ENCODE measurements around the gene TNFSF9. TPM values are rescaled to one million over a fixed set of nuclear protein-coding genes. Genes with fewer than 3 reads are reported as not detected.

Gene TNFSF9
- polyA plus RNA-seq, 3 donors: 0.26 to 0.42 (median 0.36) TPM

Other genes starting within 250 kb of the TNFSF9 start
- gene ACER1, start 197.4 kb upstream of the TNFSF9 start, polyA plus RNA-seq (ENCODE audit: insufficient read length in 3 of 3): under 1 TPM in 2 of 3 donors, not detected in 1; 0.17 to 0.23 TPM
- 10 to 100 TPM; 53.5 to 71.0 (median 63.9) TPM for gene CLPP, start 169.5 kb upstream of the TNFSF9 start, polyA plus RNA-seq (ENCODE audit: insufficient read length in 3 of 3)
- 10 to 100 TPM; 35.2 to 72.2 (median 70.4) TPM for gene ALKBH7, start 158.2 kb upstream of the TNFSF9 start, polyA plus RNA-seq (ENCODE audit: insufficient read length in 3 of 3)
- 1 to 10 TPM; 2.7 to 2.9 (median 2.8) TPM for gene PSPN, start 155.1 kb upstream of the TNFSF9 start, polyA plus RNA-seq (ENCODE audit: insufficient read length in 3 of 3)
- gene GTF2F1, start 137.9 kb upstream of the TNFSF9 start, polyA plus RNA-seq (ENCODE audit: insufficient read length in 3 of 3): 100 to 1,000 TPM in 1 of 3 donors, 10 to 100 TPM in 2; 80.3 to 103 (median 100.0) TPM
- gene KHSRP, start 106.2 kb upstream of the TNFSF9 start, polyA plus RNA-seq (ENCODE audit: insufficient read length in 3 of 3): 100 to 1,000 TPM; 273 to 347 (median 314) TPM
- gene SLC25A41, start 97.3 kb upstream of the TNFSF9 start, polyA plus RNA-seq (ENCODE audit: insufficient read length in 3 of 3): 1 to 10 TPM in 2 of 3 donors, under 1 TPM in 1; 0.50 to 2.0 (median 1.6) TPM
- 10 to 100 TPM; 63.5 to 77.5 (median 70.3) TPM for gene SLC25A23, start 71.2 kb upstream of the TNFSF9 start, polyA plus RNA-seq (ENCODE audit: insufficient read length in 3 of 3)
- 10 to 100 TPM; 21.7 to 41.8 (median 32.0) TPM for gene CRB3, start 66.8 kb upstream of the TNFSF9 start, polyA plus RNA-seq (ENCODE audit: insufficient read length in 3 of 3)
- gene DENND1C, start 49.2 kb upstream of the TNFSF9 start, polyA plus RNA-seq (ENCODE audit: insufficient read length in 3 of 3): 10 to 100 TPM; 37.1 to 40.5 (median 40.0) TPM
- 10 to 100 TPM; 29.5 to 34.2 (median 31.4) TPM for gene TUBB4A, start 28.7 kb upstream of the TNFSF9 start, polyA plus RNA-seq (ENCODE audit: insufficient read length in 3 of 3)
- under 1 TPM in 1 of 3 donors, not detected in 2; 0.19 TPM for gene CD70, start 60.1 kb downstream of the TNFSF9 start, polyA plus RNA-seq (ENCODE audit: insufficient read length in 3 of 3)
- gene TNFSF14, start 139.1 kb downstream of the TNFSF9 start, polyA plus RNA-seq (ENCODE audit: insufficient read length in 3 of 3): under 1 TPM in 2 of 3 donors, not detected in 1; 0.04 to 0.06 TPM
- gene C3, start 189.6 kb downstream of the TNFSF9 start, polyA plus RNA-seq (ENCODE audit: insufficient read length in 3 of 3): 10 to 100 TPM; 17.1 to 26.9 (median 20.8) TPM
- gene GPR108, start 206.6 kb downstream of the TNFSF9 start, polyA plus RNA-seq (ENCODE audit: insufficient read length in 3 of 3): 10 to 100 TPM; 52.5 to 76.0 (median 66.5) TPM
- gene TRIP10, start 208.7 kb downstream of the TNFSF9 start, polyA plus RNA-seq (ENCODE audit: insufficient read length in 3 of 3): 10 to 100 TPM; 51.4 to 68.9 (median 55.0) TPM
- 10 to 100 TPM in 1 of 3 donors, 1 to 10 TPM in 2; 4.6 to 14.9 (median 5.5) TPM for gene SH2D3A, start 236.4 kb downstream of the TNFSF9 start, polyA plus RNA-seq (ENCODE audit: insufficient read length in 3 of 3)
- gene VAV1, start 241.7 kb downstream of the TNFSF9 start, polyA plus RNA-seq (ENCODE audit: insufficient read length in 3 of 3): 1 to 10 TPM; 1.2 to 1.8 (median 1.5) TPM